SK-N-SH treated with all-trans-retinoic acid at 6 μM for 48 hours (cell line): Measurements from ENCODE around the gene GPR42.

Experiments used
- ATAC-seq: fragments of 200-7000 bp; cut with Tn5 transposase; 3 replicates; pipeline ENCODE4 v1.9.1; 2020; ENCODE audit warnings: mild to moderate bottlenecking, moderate library complexity
- ARNTL ChIP-seq: fragments of 450-650 bp; formaldehyde crosslinking; IDR thresholded peaks from 2 replicates; pipeline ENCODE4 v1.5.0; 2020; ENCODE audit warnings: low read depth, mild to moderate bottlenecking, moderate library complexity, borderline replicate concordance
- BACH2 ChIP-seq: fragments of 250-450 bp; sonication (Bioruptor Pico); IDR thresholded peaks from 2 replicates; pipeline ENCODE4 v1.9.0; 2021; ENCODE audit warnings: mild to moderate bottlenecking, borderline replicate concordance
- CSDC2 ChIP-seq: fragments of 250-450 bp; sonication (Bioruptor Pico); IDR thresholded peaks from 2 replicates; pipeline ENCODE4 v1.5.0; 2020; ENCODE audit warnings: mild to moderate bottlenecking, moderate library complexity
- ESRRG ChIP-seq: fragments of 250-450 bp; sonication (Bioruptor Pico); IDR thresholded peaks from 2 replicates; pipeline ENCODE4 v1.6.1; 2021; ENCODE audit warnings: mild to moderate bottlenecking
- GLIS3 ChIP-seq: fragments of 250-450 bp; sonication (Bioruptor Pico); IDR thresholded peaks from 2 replicates; pipeline ENCODE4 v1.5.0; 2020; ENCODE audit warnings: mild to moderate bottlenecking, moderate library complexity
- ISL1 ChIP-seq: fragments of 250-450 bp; sonication (Bioruptor Pico); IDR thresholded peaks from 2 replicates; pipeline ENCODE4 v2.1.2; 2022; ENCODE audit warnings: mild to moderate bottlenecking, moderate library complexity
- OSR1 ChIP-seq: fragments of 250-450 bp; sonication (Bioruptor Pico); IDR thresholded peaks from 2 replicates; pipeline ENCODE4 v1.8.0; 2022; ENCODE audit warnings: moderate library complexity, mild to moderate bottlenecking, inconsistent platforms
- RARB ChIP-seq: fragments of 250-450 bp; sonication (Bioruptor Pico); IDR thresholded peaks from 2 replicates; pipeline ENCODE4 v1.8.0; 2021; ENCODE audit warnings: mild to moderate bottlenecking, moderate library complexity
- SNAI2 ChIP-seq: fragments of 250-450 bp; sonication (Bioruptor Pico); IDR thresholded peaks from 2 replicates; pipeline ENCODE4 v1.5.0; 2020; ENCODE audit warnings: mild to moderate bottlenecking, moderate library complexity
- TCF4 ChIP-seq: fragments of 250-450 bp; sonication (Bioruptor Pico); IDR thresholded peaks from 2 replicates; pipeline ENCODE4 v1.8.0; 2021; ENCODE audit warnings: mild to moderate bottlenecking, moderate library complexity, borderline replicate concordance
- TOX ChIP-seq: fragments of 250-450 bp; sonication (Bioruptor Pico); IDR thresholded peaks from 2 replicates; pipeline ENCODE4 v1.8.0; 2021; ENCODE audit warnings: mild to moderate bottlenecking, moderate library complexity, borderline replicate concordance
- ZC3H10 ChIP-seq: fragments of 250-450 bp; sonication (Bioruptor Pico); IDR thresholded peaks from 2 replicates; pipeline ENCODE4 v1.5.1; 2021; ENCODE audit warnings: mild to moderate bottlenecking, moderate library complexity
- ZFP3 ChIP-seq: fragments of 250-450 bp; sonication (Bioruptor Pico); IDR thresholded peaks from 2 replicates; pipeline ENCODE4 v1.5.0; 2020; ENCODE audit warnings: mild to moderate bottlenecking, moderate library complexity
- ZFP30 ChIP-seq: fragments of 450-650 bp; formaldehyde crosslinking; IDR thresholded peaks from 2 replicates; pipeline ENCODE4 v1.5.0; 2022; ENCODE audit warnings: mild to moderate bottlenecking, moderate library complexity
- ZNF565 ChIP-seq: fragments of 450-650 bp; formaldehyde crosslinking; conservative IDR thresholded peaks from 2 replicates; pipeline ENCODE4 v1.5.0; 2020; ENCODE audit warnings: low read depth, mild to moderate bottlenecking, moderate library complexity
- ZNF70 ChIP-seq: fragments of 450-650 bp; formaldehyde crosslinking; IDR thresholded peaks from 2 replicates; pipeline ENCODE4 v1.5.0; 2020; ENCODE audit warnings: mild to moderate bottlenecking, moderate library complexity
- ZNF8 ChIP-seq: fragments of 450-650 bp; formaldehyde crosslinking; IDR thresholded peaks from 2 replicates; pipeline ENCODE4 v1.5.0; 2020; ENCODE audit warnings: mild to moderate bottlenecking, moderate library complexity
- TF ChIP-seq, protein P1 (sequence below): fragments of 250-450 bp; sonication (Bioruptor Pico); IDR thresholded peaks from 2 replicates; pipeline ENCODE4 v1.8.0; 2021; ENCODE audit warnings: low read depth, mild to moderate bottlenecking, moderate library complexity, borderline replicate concordance
- TF ChIP-seq, protein P2 (sequence below): fragments of 250-450 bp; sonication (Bioruptor Pico); IDR thresholded peaks from 2 replicates; pipeline ENCODE4 v1.5.1; 2020; ENCODE audit warnings: low read depth, mild to moderate bottlenecking, moderate library complexity
- TF ChIP-seq, protein P3 (sequence below): fragments of 250-450 bp; sonication (Bioruptor Pico); IDR thresholded peaks from 2 replicates; pipeline ENCODE4 v1.5.1; 2021; ENCODE audit warnings: mild to moderate bottlenecking, moderate library complexity
- TF ChIP-seq, protein P4 (sequence below): fragments of 250-450 bp; sonication (Bioruptor Pico); IDR thresholded peaks from 2 replicates; pipeline ENCODE4 v1.5.0; 2020; ENCODE audit warnings: mild to moderate bottlenecking, moderate library complexity

GPR42 gene, protein sequence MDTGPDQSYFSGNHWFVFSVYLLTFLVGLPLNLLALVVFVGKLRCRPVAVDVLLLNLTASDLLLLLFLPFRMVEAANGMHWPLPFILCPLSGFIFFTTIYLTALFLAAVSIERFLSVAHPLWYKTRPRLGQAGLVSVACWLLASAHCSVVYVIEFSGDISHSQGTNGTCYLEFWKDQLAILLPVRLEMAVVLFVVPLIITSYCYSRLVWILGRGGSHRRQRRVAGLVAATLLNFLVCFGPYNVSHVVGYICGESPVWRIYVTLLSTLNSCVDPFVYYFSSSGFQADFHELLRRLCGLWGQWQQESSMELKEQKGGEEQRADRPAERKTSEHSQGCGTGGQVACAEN

DNA sequence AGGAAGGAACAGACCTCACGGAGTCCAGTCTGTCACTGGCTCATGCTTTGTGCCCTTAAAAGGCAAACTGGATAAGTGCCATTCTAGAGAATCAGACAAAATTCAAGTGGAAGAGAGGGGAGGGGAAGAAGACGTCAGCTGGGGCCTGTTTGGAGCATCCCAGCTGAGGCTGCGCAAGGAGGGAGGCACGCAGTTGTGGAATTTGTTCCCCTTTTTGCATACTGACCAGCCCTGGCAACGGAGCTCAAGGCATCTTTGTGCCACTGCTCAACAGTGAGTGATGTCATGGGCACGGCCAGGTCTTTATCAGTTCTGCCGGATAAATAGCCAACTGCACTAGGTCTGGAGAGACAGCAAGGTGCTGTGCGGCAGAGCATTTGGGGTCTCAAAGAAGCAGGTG, at the start of gene GPR42:
Gene GPR42 (plus strand): TSS at position 347 of the 400 bp plus-strand sequence. CDS start 292 bp downstream, outside the sequence.
- ATAC-seq: no peak
- TF ChIP-seq SNAI2 (CRISPR knock-in tag): no peak
- no peak for TF ChIP-seq ZNF70 (CRISPR knock-in tag)
- no peak for TF ChIP-seq ZFP30 (CRISPR knock-in tag)
- no peak for TF ChIP-seq ISL1 (CRISPR knock-in tag)
- no peak for TF ChIP-seq TOX (CRISPR knock-in tag)
- no peak for TF ChIP-seq ZC3H10 (CRISPR knock-in tag)
- TF ChIP-seq ZNF8 (CRISPR knock-in tag): no peak
- no peak for TF ChIP-seq OSR1
- no peak for TF ChIP-seq ZFP3 (CRISPR knock-in tag)
- TF ChIP-seq, protein P1, sequence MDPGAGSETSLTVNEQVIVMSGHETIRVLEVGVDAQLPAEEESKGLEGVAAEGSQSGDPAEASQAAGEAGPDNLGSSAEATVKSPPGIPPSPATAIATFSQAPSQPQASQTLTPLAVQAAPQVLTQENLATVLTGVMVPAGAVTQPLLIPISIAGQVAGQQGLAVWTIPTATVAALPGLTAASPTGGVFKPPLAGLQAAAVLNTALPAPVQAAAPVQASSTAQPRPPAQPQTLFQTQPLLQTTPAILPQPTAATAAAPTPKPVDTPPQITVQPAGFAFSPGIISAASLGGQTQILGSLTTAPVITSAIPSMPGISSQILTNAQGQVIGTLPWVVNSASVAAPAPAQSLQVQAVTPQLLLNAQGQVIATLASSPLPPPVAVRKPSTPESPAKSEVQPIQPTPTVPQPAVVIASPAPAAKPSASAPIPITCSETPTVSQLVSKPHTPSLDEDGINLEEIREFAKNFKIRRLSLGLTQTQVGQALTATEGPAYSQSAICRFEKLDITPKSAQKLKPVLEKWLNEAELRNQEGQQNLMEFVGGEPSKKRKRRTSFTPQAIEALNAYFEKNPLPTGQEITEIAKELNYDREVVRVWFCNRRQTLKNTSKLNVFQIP (CRISPR knock-in tag): no peak
- TF ChIP-seq ZNF565 (CRISPR knock-in tag): no peak
- TF ChIP-seq BACH2: no peak
- no peak for TF ChIP-seq ESRRG (CRISPR knock-in tag)
- TF ChIP-seq TCF4 (CRISPR knock-in tag): no peak
- no peak for TF ChIP-seq ARNTL (CRISPR knock-in tag)
- no peak for TF ChIP-seq CSDC2 (CRISPR knock-in tag)
- TF ChIP-seq RARB (CRISPR knock-in tag): no peak

DNA sequence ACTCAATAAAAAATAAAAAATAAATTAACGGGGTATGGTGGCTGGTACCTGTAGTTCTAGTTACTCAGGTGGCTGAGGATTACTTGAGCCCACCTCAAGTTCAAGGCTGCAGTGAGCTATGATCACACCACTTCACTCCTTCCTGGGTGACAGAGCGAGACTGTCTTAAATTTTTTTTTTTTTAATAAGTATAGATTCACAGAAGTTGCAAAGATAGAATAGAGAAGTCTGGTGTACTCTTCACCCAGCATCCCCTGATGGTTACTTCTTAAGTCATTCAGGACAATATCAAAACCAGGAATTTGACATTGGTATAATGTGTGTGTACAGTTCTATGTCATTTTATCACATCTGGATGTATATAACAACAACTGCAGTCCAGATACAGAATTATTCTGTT, 49.6 kb upstream of the GPR42 start:
- ATAC-seq: no peak
- TF ChIP-seq, protein P2, sequence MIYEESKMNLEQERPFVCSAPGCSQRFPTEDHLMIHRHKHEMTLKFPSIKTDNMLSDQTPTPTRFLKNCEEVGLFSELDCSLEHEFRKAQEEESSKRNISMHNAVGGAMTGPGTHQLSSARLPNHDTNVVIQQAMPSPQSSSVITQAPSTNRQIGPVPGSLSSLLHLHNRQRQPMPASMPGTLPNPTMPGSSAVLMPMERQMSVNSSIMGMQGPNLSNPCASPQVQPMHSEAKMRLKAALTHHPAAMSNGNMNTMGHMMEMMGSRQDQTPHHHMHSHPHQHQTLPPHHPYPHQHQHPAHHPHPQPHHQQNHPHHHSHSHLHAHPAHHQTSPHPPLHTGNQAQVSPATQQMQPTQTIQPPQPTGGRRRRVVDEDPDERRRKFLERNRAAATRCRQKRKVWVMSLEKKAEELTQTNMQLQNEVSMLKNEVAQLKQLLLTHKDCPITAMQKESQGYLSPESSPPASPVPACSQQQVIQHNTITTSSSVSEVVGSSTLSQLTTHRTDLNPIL (CRISPR knock-in tag): no peak

DNA sequence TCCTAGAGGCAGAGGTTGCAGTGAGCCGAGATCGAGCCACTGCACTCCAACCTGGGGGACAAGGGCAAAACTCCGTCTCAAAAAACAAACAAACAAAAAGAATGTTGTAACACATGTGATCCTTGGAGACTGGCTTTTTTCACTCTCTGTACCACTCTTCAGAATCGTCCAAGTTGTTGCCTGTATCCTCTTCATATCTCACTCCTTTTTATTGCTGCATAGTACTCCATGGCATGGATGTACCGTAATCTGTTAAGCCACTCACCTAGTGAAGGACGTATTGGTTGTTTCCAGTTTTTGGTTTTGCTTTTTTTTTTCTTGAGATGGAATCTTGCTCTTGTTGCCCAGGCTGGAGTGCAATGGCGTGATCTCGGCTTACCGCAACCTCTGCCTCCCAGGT, 48.9 kb upstream of the GPR42 start:
- no peak for ATAC-seq
- TF ChIP-seq CSDC2 (CRISPR knock-in tag): no peak
- peak; percentile 83 for TF ChIP-seq ZNF8 (CRISPR knock-in tag)

DNA sequence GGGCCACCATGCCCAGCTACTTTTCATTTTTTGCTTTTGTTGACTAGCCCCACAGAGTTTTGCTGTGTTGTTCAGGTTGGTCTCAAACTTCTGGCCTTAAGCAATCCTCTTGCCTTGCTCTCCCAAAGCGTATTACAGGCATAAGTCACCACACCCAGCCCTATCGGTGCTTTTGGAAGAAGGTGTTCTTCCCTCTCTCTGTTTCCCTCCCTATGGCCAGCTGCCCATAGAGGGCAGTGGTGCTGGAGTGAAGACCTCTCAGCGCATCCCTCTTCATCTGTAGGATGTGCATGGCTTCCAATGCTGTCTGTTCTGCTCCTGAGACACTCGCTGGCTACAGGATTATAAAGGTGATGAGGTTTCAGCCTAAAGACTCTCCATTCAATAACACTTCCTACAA, 43.2 kb upstream of the GPR42 start:
- ATAC-seq: peak; percentile 64; the same call in 2 of the 3 replicates
- no peak for TF ChIP-seq GLIS3 (CRISPR knock-in tag)

DNA sequence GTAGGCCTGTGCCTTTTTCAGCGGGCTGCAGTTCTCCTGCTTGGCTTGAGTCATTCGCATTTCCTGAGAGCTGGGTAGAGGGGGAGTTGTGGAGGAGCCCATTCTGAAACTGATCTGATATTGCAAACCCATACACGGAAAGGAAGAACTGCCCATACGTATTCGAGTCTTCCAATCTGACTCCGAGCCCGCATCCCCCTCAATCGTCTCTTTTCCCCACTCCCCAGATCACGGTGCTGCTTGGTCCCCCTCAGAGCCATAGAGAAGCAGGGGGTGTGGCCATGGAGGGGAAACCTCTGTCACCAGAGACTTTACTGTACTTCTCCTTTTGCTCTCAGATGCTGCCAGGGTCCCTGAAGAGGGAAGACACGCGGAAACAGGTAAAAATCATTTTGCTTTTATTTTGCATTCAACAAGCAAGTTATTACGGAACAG, 42.0 kb upstream of the GPR42 start, which contains the start of gene CD22:
Gene CD22 (plus strand): TSS at position 337 of the 435 bp plus-strand sequence. CDS start 2,854 bp downstream, outside the sequence.
- ATAC-seq: no peak
- TF ChIP-seq TCF4 (CRISPR knock-in tag) (no peak), ZFP30 (CRISPR knock-in tag) (no peak), ZNF70 (CRISPR knock-in tag) (no peak), OSR1 (no peak), ESRRG (CRISPR knock-in tag) (no peak), ARNTL (CRISPR knock-in tag) (no peak), RARB (CRISPR knock-in tag) (no peak), TOX (CRISPR knock-in tag) (no peak), ZNF8 (CRISPR knock-in tag) (no peak), CSDC2 (CRISPR knock-in tag) (no peak), ISL1 (CRISPR knock-in tag) (no peak), SNAI2 (CRISPR knock-in tag) (no peak)
- TF ChIP-seq, protein P3, sequence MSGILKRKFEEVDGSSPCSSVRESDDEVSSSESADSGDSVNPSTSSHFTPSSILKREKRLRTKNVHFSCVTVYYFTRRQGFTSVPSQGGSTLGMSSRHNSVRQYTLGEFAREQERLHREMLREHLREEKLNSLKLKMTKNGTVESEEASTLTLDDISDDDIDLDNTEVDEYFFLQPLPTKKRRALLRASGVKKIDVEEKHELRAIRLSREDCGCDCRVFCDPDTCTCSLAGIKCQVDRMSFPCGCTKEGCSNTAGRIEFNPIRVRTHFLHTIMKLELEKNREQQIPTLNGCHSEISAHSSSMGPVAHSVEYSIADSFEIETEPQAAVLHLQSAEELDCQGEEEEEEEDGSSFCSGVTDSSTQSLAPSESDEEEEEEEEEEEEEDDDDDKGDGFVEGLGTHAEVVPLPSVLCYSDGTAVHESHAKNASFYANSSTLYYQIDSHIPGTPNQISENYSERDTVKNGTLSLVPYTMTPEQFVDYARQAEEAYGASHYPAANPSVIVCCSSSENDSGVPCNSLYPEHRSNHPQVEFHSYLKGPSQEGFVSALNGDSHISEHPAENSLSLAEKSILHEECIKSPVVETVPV (CRISPR knock-in tag): no peak
- TF ChIP-seq, protein P2 (CRISPR knock-in tag): no peak
- TF ChIP-seq, protein P4, sequence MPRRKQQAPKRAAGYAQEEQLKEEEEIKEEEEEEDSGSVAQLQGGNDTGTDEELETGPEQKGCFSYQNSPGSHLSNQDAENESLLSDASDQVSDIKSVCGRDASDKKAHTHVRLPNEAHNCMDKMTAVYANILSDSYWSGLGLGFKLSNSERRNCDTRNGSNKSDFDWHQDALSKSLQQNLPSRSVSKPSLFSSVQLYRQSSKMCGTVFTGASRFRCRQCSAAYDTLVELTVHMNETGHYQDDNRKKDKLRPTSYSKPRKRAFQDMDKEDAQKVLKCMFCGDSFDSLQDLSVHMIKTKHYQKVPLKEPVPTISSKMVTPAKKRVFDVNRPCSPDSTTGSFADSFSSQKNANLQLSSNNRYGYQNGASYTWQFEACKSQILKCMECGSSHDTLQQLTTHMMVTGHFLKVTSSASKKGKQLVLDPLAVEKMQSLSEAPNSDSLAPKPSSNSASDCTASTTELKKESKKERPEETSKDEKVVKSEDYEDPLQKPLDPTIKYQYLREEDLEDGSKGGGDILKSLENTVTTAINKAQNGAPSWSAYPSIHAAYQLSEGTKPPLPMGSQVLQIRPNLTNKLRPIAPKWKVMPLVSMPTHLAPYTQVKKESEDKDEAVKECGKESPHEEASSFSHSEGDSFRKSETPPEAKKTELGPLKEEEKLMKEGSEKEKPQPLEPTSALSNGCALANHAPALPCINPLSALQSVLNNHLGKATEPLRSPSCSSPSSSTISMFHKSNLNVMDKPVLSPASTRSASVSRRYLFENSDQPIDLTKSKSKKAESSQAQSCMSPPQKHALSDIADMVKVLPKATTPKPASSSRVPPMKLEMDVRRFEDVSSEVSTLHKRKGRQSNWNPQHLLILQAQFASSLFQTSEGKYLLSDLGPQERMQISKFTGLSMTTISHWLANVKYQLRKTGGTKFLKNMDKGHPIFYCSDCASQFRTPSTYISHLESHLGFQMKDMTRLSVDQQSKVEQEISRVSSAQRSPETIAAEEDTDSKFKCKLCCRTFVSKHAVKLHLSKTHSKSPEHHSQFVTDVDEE (CRISPR knock-in tag): no peak
- TF ChIP-seq, protein P1 (CRISPR knock-in tag): no peak
